Measurements from ENCODE around the gene LLGL2.

Gene LLGL2

GRCh38 chr17:75561927-75562603, 36.6 kb downstream of the LLGL2 start:
- H3K79me2 ChIP-seq (ENCODE audit: low read length): no peaks in the 10 kb centered on the region
- H3K36me3 ChIP-seq (replicated peaks; ENCODE audit: insufficient read depth, low read length): no peaks in the 10 kb centered on the region
- 0 out of 2 replicates have a peak, but pooled peaks cover 2% of the 10 kb centered on the region for H3F3A ChIP-seq (ENCODE audit: insufficient read depth, low read length)
- H3K27me3 ChIP-seq (replicated peaks; ENCODE audit: insufficient read depth, low read length): no peaks in the 10 kb centered on the region
- no peaks in the 10 kb centered on the region for H4K20me1 ChIP-seq (ENCODE audit: insufficient read depth, low read length)
- no peak overlapping the region for H3K4me3 ChIP-seq (ENCODE audit: low read length)
- H2AFZ ChIP-seq (ENCODE audit: low read length): no peak overlapping the region
- no peak overlapping the region for H3K9ac ChIP-seq (ENCODE audit: low read length)
- H3K9me3 ChIP-seq (replicated peaks; ENCODE audit: insufficient read depth, low read length): no peaks in the 10 kb centered on the region
- DNase-seq: no peak
- TF ChIP-seq EZH2phosphoT487 (IDR thresholded peaks at IDR 0.05; ENCODE audit: low read length): no peak
- TF ChIP-seq EZH2 (optimal IDR thresholded peaks at IDR 0.05; ENCODE audit: low read depth, low read length): no peak
- TF ChIP-seq, protein P1, sequence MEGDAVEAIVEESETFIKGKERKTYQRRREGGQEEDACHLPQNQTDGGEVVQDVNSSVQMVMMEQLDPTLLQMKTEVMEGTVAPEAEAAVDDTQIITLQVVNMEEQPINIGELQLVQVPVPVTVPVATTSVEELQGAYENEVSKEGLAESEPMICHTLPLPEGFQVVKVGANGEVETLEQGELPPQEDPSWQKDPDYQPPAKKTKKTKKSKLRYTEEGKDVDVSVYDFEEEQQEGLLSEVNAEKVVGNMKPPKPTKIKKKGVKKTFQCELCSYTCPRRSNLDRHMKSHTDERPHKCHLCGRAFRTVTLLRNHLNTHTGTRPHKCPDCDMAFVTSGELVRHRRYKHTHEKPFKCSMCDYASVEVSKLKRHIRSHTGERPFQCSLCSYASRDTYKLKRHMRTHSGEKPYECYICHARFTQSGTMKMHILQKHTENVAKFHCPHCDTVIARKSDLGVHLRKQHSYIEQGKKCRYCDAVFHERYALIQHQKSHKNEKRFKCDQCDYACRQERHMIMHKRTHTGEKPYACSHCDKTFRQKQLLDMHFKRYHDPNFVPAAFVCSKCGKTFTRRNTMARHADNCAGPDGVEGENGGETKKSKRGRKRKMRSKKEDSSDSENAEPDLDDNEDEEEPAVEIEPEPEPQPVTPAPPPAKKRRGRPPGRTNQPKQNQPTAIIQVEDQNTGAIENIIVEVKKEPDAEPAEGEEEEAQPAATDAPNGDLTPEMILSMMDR (IDR thresholded peaks at IDR 0.05; ENCODE audit: low read length): no peak
- 0 out of 2 replicates have a peak, but pooled peaks cover 8% of the 10 kb centered on the region for H3K4me1 ChIP-seq (ENCODE audit: low read length)
- no peaks in the 10 kb centered on the region for H3K9me2 ChIP-seq (replicated peaks; ENCODE audit: insufficient read depth, low read length)
- no peak overlapping the region for H3K27ac ChIP-seq (ENCODE audit: low read length)
- no peak overlapping the region for H3K4me2 ChIP-seq (ENCODE audit: low read depth, low read length)

DNA sequence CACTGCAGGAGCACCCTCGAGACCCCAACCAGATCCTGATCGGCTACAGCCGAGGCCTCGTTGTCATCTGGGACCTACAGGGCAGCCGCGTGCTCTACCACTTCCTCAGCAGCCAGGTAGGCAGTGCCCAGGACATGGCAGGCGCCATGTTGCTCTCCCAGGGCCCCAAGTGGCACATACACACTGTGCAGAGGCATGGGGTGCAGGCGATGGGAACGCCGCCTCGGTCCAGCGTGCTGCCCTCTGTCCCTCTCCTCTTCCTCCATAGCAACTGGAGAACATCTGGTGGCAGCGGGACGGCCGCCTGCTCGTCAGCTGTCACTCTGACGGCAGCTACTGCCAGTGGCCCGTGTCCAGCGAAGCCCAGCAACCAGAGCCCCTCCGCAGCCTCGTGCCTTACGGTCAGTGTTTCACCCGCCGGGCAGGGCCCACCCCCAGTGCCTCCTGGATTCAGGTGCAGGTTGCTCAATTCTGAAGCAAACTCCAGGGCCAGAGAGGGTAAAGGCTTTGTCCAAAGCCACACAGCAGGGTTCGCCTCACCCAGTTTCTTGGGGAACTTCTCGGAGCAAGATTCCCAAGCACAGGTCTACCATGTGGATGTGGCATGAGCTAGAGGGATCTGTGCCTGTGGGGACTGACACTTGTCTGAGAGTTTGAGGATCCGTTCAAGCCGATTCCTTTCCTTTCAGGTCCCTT, 37.7 kb downstream of the LLGL2 start:
- DNase-seq: no peak
- Histone ChIP-seq H3K27me3 (replicated peaks; ENCODE audit: insufficient read depth, low read length) (no peaks in the 10 kb centered on the region), H3K79me2 (ENCODE audit: low read length) (no peaks in the 10 kb centered on the region), H3K36me3 (replicated peaks; ENCODE audit: insufficient read depth, low read length) (no peaks in the 10 kb centered on the region), H3K27ac (ENCODE audit: low read length) (no peak overlapping the region), H3K9ac (ENCODE audit: low read length) (no peak overlapping the region), H3K4me1 (ENCODE audit: low read length) (0 out of 2 replicates have a peak, but pooled peaks cover 8% of the 10 kb centered on the region), H3K4me2 (ENCODE audit: low read depth, low read length) (no peak overlapping the region), H3K9me2 (replicated peaks; ENCODE audit: insufficient read depth, low read length) (no peaks in the 10 kb centered on the region), H3K9me3 (replicated peaks; ENCODE audit: insufficient read depth, low read length) (no peaks in the 10 kb centered on the region), H2AFZ (ENCODE audit: low read length) (no peak overlapping the region), H3F3A (ENCODE audit: insufficient read depth, low read length) (0 out of 2 replicates have a peak, but pooled peaks cover 2% of the 10 kb centered on the region), H4K20me1 (ENCODE audit: insufficient read depth, low read length) (no peaks in the 10 kb centered on the region), H3K4me3 (ENCODE audit: low read length) (no peak overlapping the region)
- TF ChIP-seq, protein P1 (IDR thresholded peaks at IDR 0.05; ENCODE audit: low read length): no peak
- no peak for TF ChIP-seq EZH2 (optimal IDR thresholded peaks at IDR 0.05; ENCODE audit: low read depth, low read length)
- TF ChIP-seq EZH2phosphoT487 (IDR thresholded peaks at IDR 0.05; ENCODE audit: low read length): no peak

- no peaks in the 10 kb centered on the region for H3K27me3 ChIP-seq (replicated peaks; ENCODE audit: insufficient read depth, low read length)
- H2AFZ ChIP-seq (ENCODE audit: low read length): no peak overlapping the region
- TF ChIP-seq EZH2 (optimal IDR thresholded peaks at IDR 0.05; ENCODE audit: low read depth, low read length) (no peak), EZH2phosphoT487 (IDR thresholded peaks at IDR 0.05; ENCODE audit: low read length) (no peak)
- TF ChIP-seq, protein P1 (IDR thresholded peaks at IDR 0.05; ENCODE audit: low read length): no peak
- no peaks in the 10 kb centered on the region for H3K9me2 ChIP-seq (replicated peaks; ENCODE audit: insufficient read depth, low read length)
- H3K36me3 ChIP-seq (replicated peaks; ENCODE audit: insufficient read depth, low read length): no peaks in the 10 kb centered on the region
- no peak overlapping the region for H3K4me3 ChIP-seq (ENCODE audit: low read length)
- H4K20me1 ChIP-seq (ENCODE audit: insufficient read depth, low read length): no peaks in the 10 kb centered on the region
- DNase-seq: no peak
- H3K9ac ChIP-seq (ENCODE audit: low read length): no peak overlapping the region
- H3K27ac ChIP-seq (ENCODE audit: low read length): no peak overlapping the region
- H3K9me3 ChIP-seq (replicated peaks; ENCODE audit: insufficient read depth, low read length): no peaks in the 10 kb centered on the region
- no peak overlapping the region for H3K4me2 ChIP-seq (ENCODE audit: low read depth, low read length)
- H3K79me2 ChIP-seq (ENCODE audit: low read length): no peaks in the 10 kb centered on the region
- H3K4me1 ChIP-seq (ENCODE audit: low read length): 0 out of 2 replicates have a peak, but pooled peaks cover 8% of the 10 kb centered on the region
- 0 out of 2 replicates have a peak, but pooled peaks cover 2% of the 10 kb centered on the region for H3F3A ChIP-seq (ENCODE audit: insufficient read depth, low read length)
Observed at GRCh38 chr17:75564195-75564594, 38.7 kb downstream of the LLGL2 start.

All from MM.1S (cell line).